ENCODE results near the gene KRTAP10-3.

KRTAP10-3 gene

GRCh38 chr21:44510508-44511218, 47.9 kb downstream of the KRTAP10-3 start:
- TF ChIP-seq CTCF (IDR thresholded peaks at IDR 0.05; ENCODE audit: control extremely low read depth, extremely low read depth, low read depth, missing control alignments), result peak; percentile 77
- ChIA-PET POLR2A (no interaction called here), CTCF (interaction anchor here (0.7 to 7.3 kb wide), 25 partner anchors 9 to 627 kb away, joined by 3 to 67 read pairs (median 3); partner anchors contain the start of gene UBE2G2)
- peak; percentile 85 for DNase-seq (ENCODE audit: extremely low spot score)

- ChIA-PET POLR2A (no interaction called here), CTCF (interaction anchor here (0.6 to 7.3 kb wide), 20 partner anchors 9 to 628 kb away, joined by 3 to 67 read pairs (median 4); partner anchors contain the start of gene UBE2G2)
- no peak for TF ChIP-seq CTCF (IDR thresholded peaks at IDR 0.05; ENCODE audit: control extremely low read depth, extremely low read depth, low read depth, missing control alignments)
- no peak for DNase-seq (ENCODE audit: extremely low spot score)
Observed at GRCh38 chr21:44510109-44510507, 48.5 kb downstream of the KRTAP10-3 start.

- DNase-seq (ENCODE audit: extremely low spot score), result no peak
- POLR2A ChIA-PET, result no interaction called here
- CTCF ChIA-PET, result interaction anchor here (0.6 to 7.3 kb wide), 15 partner anchors 8 to 299 kb away, joined by 3 to 67 read pairs (median 5); partner anchors contain the start of gene UBE2G2
- TF ChIP-seq CTCF (IDR thresholded peaks at IDR 0.05; ENCODE audit: control extremely low read depth, extremely low read depth, low read depth, missing control alignments), result no peak
Observed at GRCh38 chr21:44509539-44509938, 49.1 kb downstream of the KRTAP10-3 start.

- ChIA-PET CTCF (interaction anchor here (2.0 to 7.3 kb wide), 4 partner anchors 9 to 285 kb away, joined by 5 to 67 read pairs (median 8); no protein-coding TSS in a partner anchor), POLR2A (no interaction called here)
- DNase-seq (ENCODE audit: extremely low spot score), result no peak
- no peak for TF ChIP-seq CTCF (IDR thresholded peaks at IDR 0.05; ENCODE audit: control extremely low read depth, extremely low read depth, low read depth, missing control alignments)
Observed at GRCh38 chr21:44508711-44509445, 49.7 kb downstream of the KRTAP10-3 start.

- CTCF ChIA-PET, result interaction anchor here (7.3 kb wide), 1 partner anchor 285 kb away, joined by 67 read pairs; no protein-coding TSS in a partner anchor
- no peak for TF ChIP-seq CTCF (IDR thresholded peaks at IDR 0.05; ENCODE audit: control extremely low read depth, extremely low read depth, low read depth, missing control alignments)
- DNase-seq (ENCODE audit: extremely low spot score), result no peak
- POLR2A ChIA-PET, result no interaction called here
Observed at GRCh38 chr21:44508426-44508710, 50.2 kb downstream of the KRTAP10-3 start.

All from GM10248 (cell line).